Activated gamma-delta T cell treated with Interleukin-2 at 50 U/mL for 16 hours (primary cell): ENCODE measurements around the gene TOR4A.

Source experiments
- DNase-seq: peaks from one replicate; pipeline ENCODE4 v3.0.0-alpha.2; 2020

TOR4A gene

GRCh38 chr9:137273611-137274320 lies 3.8 kb upstream of the TOR4A start:
- no peak for DNase-seq

GRCh38 chr9:137275203-137275587 lies 2.3 kb upstream of the TOR4A start:
- no peak for DNase-seq

- no peak for DNase-seq
Measured at GRCh38 chr9:137275588-137276472, 1.7 kb upstream of the TOR4A start.

GRCh38 chr9:137276473-137277328 lies 825 bp upstream of the TOR4A start:
- DNase-seq = no peak

GRCh38 chr9:137278061-137278701 lies 655 bp downstream of the TOR4A start:
- no peak for DNase-seq

- DNase-seq = no peak
Measured at GRCh38 chr9:137278721-137279711, 1.5 kb downstream of the TOR4A start.

- no peak for DNase-seq
Measured at GRCh38 chr9:137279741-137280473, 2.4 kb downstream of the TOR4A start.

GRCh38 chr9:137280474-137281344 lies 3.2 kb downstream of the TOR4A start:
- DNase-seq = no peak

GRCh38 chr9:137281345-137282116 lies 4.0 kb downstream of the TOR4A start:
- DNase-seq = no peak

- no peak for DNase-seq
Measured at GRCh38 chr9:137286975-137287383, 9.5 kb downstream of the TOR4A start.

GRCh38 chr9:137293094-137293481 lies 15.6 kb downstream of the TOR4A start:
- DNase-seq = no peak

GRCh38 chr9:137293482-137294090 lies 16.1 kb downstream of the TOR4A start:
- DNase-seq = no peak

- no peak for DNase-seq
Measured at GRCh38 chr9:137294091-137294680, 16.7 kb downstream of the TOR4A start.

- no peak for DNase-seq
Measured at GRCh38 chr9:137294681-137295237, 17.2 kb downstream of the TOR4A start.

- DNase-seq = peak; percentile 41
Measured at GRCh38 chr9:137295238-137295811, 17.8 kb downstream of the TOR4A start.

GRCh38 chr9:137295849-137296669 lies 18.5 kb downstream of the TOR4A start:
- DNase-seq = no peak
